EL (cell line): Measurements from ENCODE around the gene MYO16.
"Not testable (repeated sequence)": the region's sequence is repeated elsewhere in the genome, so short reads cannot be mapped to it uniquely, and the experiment has no call there.

Experiments used
- DNase-seq: peaks from one replicate; pipeline ENCODE4 v3.0.0-alpha.2; 2016

The MYO16 gene

GRCh38 chr13:109092186-109092585 is 462.8 kb downstream of the MYO16 start:
- DNase-seq, result not testable (repeated sequence)

DNA sequence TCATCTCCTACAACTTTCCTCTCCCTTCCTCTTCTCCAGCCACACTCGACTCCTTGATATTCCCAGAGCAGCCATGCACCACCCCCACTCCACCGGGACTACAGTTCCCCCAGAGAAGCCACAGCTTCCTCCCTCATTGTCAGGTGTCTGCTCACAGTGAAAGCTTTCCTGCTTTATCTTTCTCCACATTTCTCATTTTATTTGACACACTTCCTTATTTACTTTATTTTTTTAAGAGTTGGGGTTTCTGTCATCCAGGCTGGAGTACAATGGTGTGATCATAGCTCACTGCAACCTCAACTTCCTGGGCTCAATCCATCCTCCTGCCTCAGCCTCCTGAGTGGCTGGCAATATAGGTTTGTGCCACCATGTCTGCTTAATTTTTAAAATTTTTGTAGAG is 464.6 kb downstream of the MYO16 start:
- no peak for DNase-seq

GRCh38 chr13:109095126-109095525 is 465.7 kb downstream of the MYO16 start:
- DNase-seq, result no peak

- no peak for DNase-seq
These were observed 466.7 kb downstream of the MYO16 start for GRCh38 chr13:109096101-109096500.

GRCh38 chr13:109100705-109101304 is 471.4 kb downstream of the MYO16 start:
- no peak for DNase-seq

DNA sequence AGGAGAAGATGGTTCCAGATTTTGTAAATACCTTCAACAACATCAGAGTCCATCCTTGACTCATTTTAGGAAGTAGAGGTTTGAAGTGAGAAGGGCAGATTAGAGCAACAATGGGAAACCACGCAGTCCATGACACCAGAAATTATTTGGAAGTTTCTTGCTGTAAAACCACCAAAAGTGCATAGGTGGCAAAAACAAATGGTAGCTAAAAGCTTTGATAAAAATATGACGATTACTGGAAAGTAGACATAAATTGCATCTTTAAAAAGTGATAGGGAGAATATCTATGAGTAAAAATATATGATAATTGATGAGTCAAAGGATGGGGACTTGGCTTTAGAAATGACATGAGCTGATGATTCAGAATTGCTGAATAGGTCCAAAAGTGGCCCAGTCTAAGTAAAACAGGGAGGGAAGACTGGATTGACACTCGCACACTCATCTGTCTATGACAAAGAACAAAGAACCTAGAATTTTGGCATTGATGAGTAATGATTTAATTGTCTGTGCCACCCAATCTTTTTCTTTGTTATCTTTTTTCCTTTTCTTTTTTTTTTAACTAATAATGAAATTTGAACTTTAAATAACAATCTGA is 472.2 kb downstream of the MYO16 start:
- no peak for DNase-seq

- DNase-seq, result no peak
These were observed 476.5 kb downstream of the MYO16 start for GRCh38 chr13:109105899-109106298.

- no peak for DNase-seq
These were observed 480.7 kb downstream of the MYO16 start for GRCh38 chr13:109110159-109110558.

GRCh38 chr13:109111141-109111540 is 481.7 kb downstream of the MYO16 start:
- no peak for DNase-seq

GRCh38 chr13:109113427-109113826 is 484.0 kb downstream of the MYO16 start:
- DNase-seq, result no peak

- DNase-seq, result no peak
These were observed 484.8 kb downstream of the MYO16 start for GRCh38 chr13:109114162-109114561.

- no peak for DNase-seq
These were observed 485.6 kb downstream of the MYO16 start for GRCh38 chr13:109114991-109115390.

GRCh38 chr13:109118521-109118920 is 489.1 kb downstream of the MYO16 start:
- DNase-seq, result no peak

- DNase-seq, result no peak
These were observed 490.5 kb downstream of the MYO16 start for GRCh38 chr13:109119896-109120295.

- DNase-seq, result no peak
These were observed 492.4 kb downstream of the MYO16 start for GRCh38 chr13:109121826-109122225.

DNA sequence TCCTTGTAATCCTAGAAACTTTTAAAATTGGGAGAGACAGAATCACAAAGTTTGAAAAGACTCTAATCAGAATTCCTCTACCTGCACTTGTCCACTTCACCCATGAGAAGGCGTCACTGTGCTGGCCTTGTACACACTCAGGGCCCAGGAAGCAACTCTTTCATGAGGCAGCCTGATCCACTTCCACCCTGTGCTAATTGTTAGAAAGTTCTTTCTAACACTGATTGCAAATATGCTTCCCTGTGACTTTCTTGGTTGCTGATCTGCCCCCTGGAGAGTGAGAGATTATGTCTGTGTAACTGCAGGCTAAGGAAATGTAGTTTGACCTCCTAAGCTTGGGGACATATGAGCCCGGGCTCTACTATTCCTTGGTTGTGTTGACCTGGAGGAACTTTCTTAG is 494.6 kb downstream of the MYO16 start:
- no peak for DNase-seq

GRCh38 chr13:109126178-109126577 is 496.8 kb downstream of the MYO16 start:
- DNase-seq, result no peak

GRCh38 chr13:109126891-109127641 is 497.7 kb downstream of the MYO16 start:
- no peak for DNase-seq

- no peak for DNase-seq
These were observed 498.7 kb downstream of the MYO16 start for GRCh38 chr13:109128121-109128520.

- DNase-seq, result no peak
These were observed 500.9 kb downstream of the MYO16 start for GRCh38 chr13:109130093-109130835.

DNA sequence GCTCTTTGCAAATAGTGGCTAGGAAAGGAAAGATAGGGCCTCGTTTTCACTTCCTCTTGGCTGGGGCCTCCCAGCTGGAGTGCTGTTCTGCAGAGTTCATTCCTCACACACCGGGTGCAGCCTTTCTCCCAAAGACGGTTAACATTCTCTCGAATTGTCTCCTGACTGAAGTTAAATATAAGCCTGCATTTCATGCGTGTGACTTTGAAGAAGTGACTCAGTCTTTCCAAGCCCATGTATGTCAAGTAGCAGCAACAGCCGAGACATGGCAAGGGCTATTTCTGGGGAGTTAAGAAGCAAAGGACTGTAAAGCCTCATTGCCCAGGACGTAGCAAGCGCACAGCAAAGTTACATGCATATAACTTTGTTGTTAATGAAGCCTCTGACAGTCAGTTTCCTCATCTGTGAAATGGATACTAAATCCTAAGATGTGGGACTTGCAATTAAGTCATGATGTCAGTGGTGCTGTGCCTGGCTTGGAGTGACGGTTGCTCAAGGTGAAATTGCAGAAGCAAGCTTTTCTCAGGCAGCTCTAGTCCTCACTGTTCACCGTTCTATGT is 502.4 kb downstream of the MYO16 start:
- no peak for DNase-seq

DNA sequence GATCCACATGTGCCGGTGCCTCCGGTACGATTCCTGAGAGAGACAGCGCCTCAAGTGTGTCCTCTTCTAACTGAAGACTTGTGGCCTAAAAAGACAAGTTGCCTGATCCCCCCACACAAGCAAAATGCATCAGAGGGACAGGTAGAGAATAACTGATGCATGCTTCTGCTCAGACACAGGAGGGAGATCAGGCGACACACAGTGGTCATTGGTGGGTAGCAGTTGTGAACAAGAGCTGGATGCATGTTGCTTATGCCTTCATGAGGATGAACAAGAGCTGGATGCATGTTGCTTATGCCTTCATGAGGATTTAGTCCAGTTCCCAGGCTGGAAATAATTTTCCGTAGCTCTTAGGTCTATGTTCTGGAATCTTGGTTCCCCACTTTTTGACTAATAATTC is 505.6 kb downstream of the MYO16 start:
- no peak for DNase-seq

GRCh38 chr13:109136873-109137272 is 507.5 kb downstream of the MYO16 start:
- DNase-seq, result no peak
